Transverse colon (tissue), 4 donors: Measurements from ENCODE around the gene SNAPC1. TPM values are rescaled to one million over a fixed set of nuclear protein-coding genes. Genes with fewer than 3 reads are reported as not detected.

Experiments
- DNase-seq: peaks from one replicate; pipeline ENCODE4 v3.0.0-alpha.2; 2019
- H3K27ac ChIP-seq, 4 donors: fragments of 200-600 bp; sonication (generic); 2 replicates each; pipeline ENCODE4 v1.5.1; 2016 to 2018; ENCODE audit warnings: inconsistent platforms in 4 of 4
- H3K27me3 ChIP-seq: fragments of 200-600 bp; sonication (generic); 2 replicates; pipeline ENCODE4 v1.5.1; 2017; ENCODE audit warnings: inconsistent platforms
- H3K36me3 ChIP-seq, 4 donors: fragments of 200-600 bp; sonication (generic); 2 replicates each; pipeline ENCODE4 v1.5.1; 2017 to 2019; ENCODE audit warnings: inconsistent platforms in 4 of 4
- H3K4me1 ChIP-seq, 4 donors: fragments of 200-600 bp; sonication (generic); 2 replicates each; pipeline ENCODE4 v1.5.1; 2017 to 2020; ENCODE audit warnings: inconsistent platforms in 4 of 4
- H3K4me3 ChIP-seq, 4 donors: fragments of 200-600 bp; sonication (generic); 1 replicate in 1 of 4; 2 replicates in 3 of 4; pipeline versions ENCODE4 v1.5.1 to v1.6.1; 2017 to 2019; ENCODE audit warnings: inconsistent platforms in 4 of 4
- H3K9me3 ChIP-seq, 2 donors: fragments of 200-600 bp; sonication (generic); 2 replicates each; pipeline ENCODE4 v1.5.1; 2017 to 2019; ENCODE audit warnings: inconsistent platforms in 2 of 2
- CTCF ChIP-seq, 5 experiments: fragments of 200-600 bp in 3 of 5; fragments of 450-650 bp in 2 of 5; sonication (generic) in 3 of 5; IDR thresholded peaks; 1 replicate in 2 of 5; 2 replicates in 3 of 5; pipeline ENCODE4 v1.5.1; 2016 to 2017; ENCODE audit warnings: antibody characterized with exemption in 5 of 5, inconsistent platforms in 3 of 5, mild to moderate bottlenecking in 2 of 5, moderate library complexity in 1 of 5
- EP300 ChIP-seq: sonication (generic); formaldehyde crosslinking; IDR thresholded peaks from one replicate; pipeline ENCODE4 v1.6.1; 2017; ENCODE audit warnings: antibody characterized with exemption, low read depth
- POLR2A ChIP-seq: fragments of 450-650 bp; IDR thresholded peaks from one replicate; pipeline ENCODE4 v1.6.1; 2016; ENCODE audit warnings: antibody characterized with exemption, mild to moderate bottlenecking, moderate library complexity
- POLR2AphosphoS5 ChIP-seq, 3 donors: sonication (generic); formaldehyde crosslinking; IDR thresholded peaks; one replicate each; pipeline ENCODE4 v1.6.1; 2016; ENCODE audit warnings: antibody characterized with exemption in 3 of 3
- WGBS, 2 donors: methylation state at CpG; one replicate each; pipeline ENCODE4 v1.1.5; 2018; ENCODE audit warnings: low coverage in 1 of 2; 5-methylcytosine and 5-hydroxymethylcytosine counted together
- in situ Hi-C, 4 donors: fragments of 200-750 bp; cut with MboI; loops; one replicate each; pipeline versions ENCODE4 v1.15.0 to v1.15.1; 2017; ENCODE audit warnings: low sequenced_read_pairs in 3 of 4, low pct_ligation_motif_present in 1 of 4, low pct_unique_long_range_greater_than_20kb in 1 of 4
- intact Hi-C: fragments of 100-400 bp; cut with DNase I; formaldehyde crosslinking; loops from one replicate; pipeline ENCODE4 v1.15.1; 2023; ENCODE audit warnings: low total_unique reads
- total RNA-seq, 4 donors: library from RNA; depleted of rRNA; stranded (reverse); fragments of >200 nt; gene quantifications; one replicate each; pipeline ENCODE4 v1.1.0, GENCODE V29; 2016

SNAPC1 gene
- total RNA-seq, 4 donors from 2014 or later, result 0.20 to 5.1 (median 3.8) TPM; not detected in 1

- Histone ChIP-seq H3K27me3 (no peaks in the 10 kb centered on the region), H3K36me3 (peaks cover 0 to 28% (median 15%) of the 10 kb centered on the region in 4 donors), H3K27ac (no peak overlapping the region), H3K9me3 (no peaks in the 10 kb centered on the region), H3K4me3 (no peak overlapping the region), H3K4me1 (peaks cover 0 to 20% (median 2%) of the 10 kb centered on the region in 4 donors)
- intact Hi-C loops, result loop anchor here (10.0 kb wide), 1 partner anchor 262 kb away; no protein-coding TSS in a partner anchor
- WGBS, 2 donors, result 80 to 81% methylated on average over 7 of the region's 7 CpGs
- in situ Hi-C loops, result loop anchor here (10.0 to 25.0 kb wide), 3 partner anchors 262 to 440 kb away; partner anchors contain the start of gene TMEM30B (in 2 of the 4)
- no peak for TF ChIP-seq POLR2AphosphoS5 (IDR thresholded peaks at IDR 0.05)
- TF ChIP-seq CTCF (IDR thresholded peaks at IDR 0.05), result no peak
- DNase-seq, result no peak
Measured at GRCh38 chr14:61726778-61727658, 35.2 kb upstream of the SNAPC1 start.

GRCh38 chr14:61730756-61731373, 31.4 kb upstream of the SNAPC1 start:
- H3K36me3 ChIP-seq, result peaks cover 0 to 55% (median 24%) of the 10 kb centered on the region in 4 donors
- DNase-seq, result no peak

GRCh38 chr14:61733972-61734371, 28.2 kb upstream of the SNAPC1 start:
- intact Hi-C loops, result no loop called here
- WGBS, 2 donors, result 75 to 83% methylated on average over 2 of the region's 2 CpGs
- no peak for TF ChIP-seq CTCF (IDR thresholded peaks at IDR 0.05)
- Histone ChIP-seq H3K27me3 (no peaks in the 10 kb centered on the region), H3K9me3 (no peaks in the 10 kb centered on the region), H3K4me1 (peaks cover 0 to 14% (median 2%) of the 10 kb centered on the region in 4 donors), H3K36me3 (peaks cover 0 to 56% (median 28%) of the 10 kb centered on the region in 4 donors), H3K27ac (no peak overlapping the region), H3K4me3 (no peak overlapping the region)
- no peak for DNase-seq
- in situ Hi-C loops, result loop anchor here (25.0 kb wide), 2 partner anchors 272 to 447 kb away; partner anchors contain the start of gene TMEM30B (in 2 of the 4)

More at GRCh38 chr14:61730756-61731373, 31.4 kb upstream of the SNAPC1 start:
- H3K4me3 ChIP-seq, result no peak overlapping the region
- H3K27ac ChIP-seq, result no peak overlapping the region
- intact Hi-C loops (no loop called here), in situ Hi-C loops (loop anchor here (25.0 kb wide), 2 partner anchors 269 to 444 kb away; partner anchors contain the start of gene TMEM30B (in 2 of the 4))
- H3K27me3 ChIP-seq, result no peaks in the 10 kb centered on the region
- 70 to 73% methylated on average over 2 of the region's 2 CpGs for WGBS, 2 donors
- peaks cover 0 to 20% (median 2%) of the 10 kb centered on the region in 4 donors for H3K4me1 ChIP-seq
- H3K9me3 ChIP-seq, result no peaks in the 10 kb centered on the region
- no peak for TF ChIP-seq POLR2AphosphoS5 (IDR thresholded peaks at IDR 0.05)
- peak; percentile 39 to 60 (median 43) for TF ChIP-seq CTCF (IDR thresholded peaks at IDR 0.05)

GRCh38 chr14:61736751-61737150, 25.5 kb upstream of the SNAPC1 start:
- Histone ChIP-seq H3K4me3 (no peak overlapping the region), H3K4me1 (no peaks in the 10 kb centered on the region), H3K27me3 (no peaks in the 10 kb centered on the region), H3K9me3 (no peaks in the 10 kb centered on the region), H3K36me3 (peaks cover 0 to 80% (median 39%) of the 10 kb centered on the region in 4 donors), H3K27ac (no peak overlapping the region)
- 70 to 95% methylated on average over 4 of the region's 4 CpGs for WGBS, 2 donors
- TF ChIP-seq POLR2AphosphoS5 (IDR thresholded peaks at IDR 0.05) (no peak), CTCF (IDR thresholded peaks at IDR 0.05) (no peak), EP300 (no peak), POLR2A (no peak)
- in situ Hi-C loops, result loop anchor here (25.0 kb wide), 2 partner anchors 274 to 449 kb away; partner anchors contain the start of gene TMEM30B (in 2 of the 4)
- intact Hi-C loops, result no loop called here
- no peak for DNase-seq
